Immature natural killer cell (primary cell): Measurements from ENCODE around the gene DAB2. TPM values are rescaled to one million over a fixed set of nuclear protein-coding genes. Genes with fewer than 3 reads are reported as not detected.

ENCODE experiments used
- DNase-seq, 3 donors: peaks; one replicate each; pipeline ENCODE4 v3.0.0; 2022; ENCODE audit warnings: mixed read lengths in 1 of 3
- H3K27ac Mint-ChIP-seq, 6 donors: one replicate each; pipeline ENCODE4 v1.8.0; 2020; ENCODE audit warnings: mixed read lengths in 6 of 6, mild to moderate bottlenecking in 5 of 6, inconsistent platforms in 4 of 6, moderate library complexity in 3 of 6
- H3K27me3 Mint-ChIP-seq, 3 donors: one replicate each; pipeline ENCODE4 v1.8.0; 2020 to 2021; ENCODE audit warnings: low read depth in 3 of 3, mild to moderate bottlenecking in 3 of 3, mixed read lengths in 3 of 3, moderate library complexity in 3 of 3, inconsistent platforms in 1 of 3
- H3K36me3 Mint-ChIP-seq, 3 donors: one replicate each; pipeline ENCODE4 v1.8.0; 2020; ENCODE audit warnings: mixed read lengths in 3 of 3, inconsistent platforms in 2 of 3, mild to moderate bottlenecking in 2 of 3
- H3K4me1 Mint-ChIP-seq, 2 donors: one replicate each; pipeline ENCODE4 v1.8.0; 2020; ENCODE audit warnings: inconsistent platforms in 2 of 2, mild to moderate bottlenecking in 2 of 2, mixed read lengths in 2 of 2, moderate library complexity in 1 of 2
- H3K4me3 Mint-ChIP-seq, 5 donors: one replicate each; pipeline ENCODE4 v1.8.0; 2020; ENCODE audit warnings: mild to moderate bottlenecking in 5 of 5, mixed read lengths in 5 of 5, inconsistent platforms in 3 of 5, moderate library complexity in 3 of 5
- H3K9me3 Mint-ChIP-seq, 6 donors: one replicate each; pipeline ENCODE4 v1.8.0; 2020; ENCODE audit warnings: mild to moderate bottlenecking in 6 of 6, mixed read lengths in 6 of 6, inconsistent platforms in 4 of 6, moderate library complexity in 3 of 6
- polyA plus RNA-seq, 3 donors: library from polyadenylated mRNA; unstranded; fragments of 300-500 nt; fragmentation: Illumina TruSeq; gene quantifications; one replicate each; pipeline ENCODE4 v1.2.3, GENCODE V29; 2021

DAB2 gene
- polyA plus RNA-seq, 3 donors from 2014 or later = 17.3 to 45.0 (median 20.0) TPM

GRCh38 chr5:39323542-39323941 is 101.2 kb downstream of the DAB2 start:
- Mint-ChIP-seq H3K27me3 (peaks cover 0 to 5% (median 2%) of the 10 kb centered on the region in 3 donors), H3K36me3 (no peaks in the 10 kb centered on the region), H3K27ac (no peak overlapping the region), H3K9me3 (peaks cover 0 to 2% (median 0%) of the 10 kb centered on the region in 6 donors), H3K4me3 (no peak overlapping the region), H3K4me1 (no peaks in the 10 kb centered on the region)
- no peak for DNase-seq

Other genes with a start within 250 kb of the DAB2 start
- gene FYB1, start 205.4 kb downstream of the DAB2 start, polyA plus RNA-seq = 100 to 1,000 TPM in 1 of 3 donors, 10 to 100 TPM in 2; 50.6 to 205 (median 80.2) TPM
- gene C9, start 60.5 kb downstream of the DAB2 start, polyA plus RNA-seq = not detected